OCI-LY7 (cell line): ENCODE measurements around the gene NDUFS5.
"Not testable (repeated sequence)": the region's sequence is repeated elsewhere in the genome, so short reads cannot be mapped to it uniquely, and the experiment has no call there.

ENCODE experiments used
- EZH2phosphoT487 ChIP-seq: fragments of 200-600 bp; sonication (generic); IDR thresholded peaks from 2 replicates; pipeline ENCODE4 v1.6.1; 2018; ENCODE audit warnings: low read depth, borderline replicate concordance, mild to moderate bottlenecking, mixed run types, antibody characterized with exemption, low read length, moderate library complexity, mixed read lengths
- TF ChIP-seq, protein P1 (sequence below): fragments of 200-600 bp; sonication (generic); conservative IDR thresholded peaks from 2 replicates; pipeline ENCODE4 v1.5.1; 2014; ENCODE audit warnings: mild to moderate bottlenecking, antibody characterized with exemption, low read length, moderate library complexity, mixed read lengths

DNA sequence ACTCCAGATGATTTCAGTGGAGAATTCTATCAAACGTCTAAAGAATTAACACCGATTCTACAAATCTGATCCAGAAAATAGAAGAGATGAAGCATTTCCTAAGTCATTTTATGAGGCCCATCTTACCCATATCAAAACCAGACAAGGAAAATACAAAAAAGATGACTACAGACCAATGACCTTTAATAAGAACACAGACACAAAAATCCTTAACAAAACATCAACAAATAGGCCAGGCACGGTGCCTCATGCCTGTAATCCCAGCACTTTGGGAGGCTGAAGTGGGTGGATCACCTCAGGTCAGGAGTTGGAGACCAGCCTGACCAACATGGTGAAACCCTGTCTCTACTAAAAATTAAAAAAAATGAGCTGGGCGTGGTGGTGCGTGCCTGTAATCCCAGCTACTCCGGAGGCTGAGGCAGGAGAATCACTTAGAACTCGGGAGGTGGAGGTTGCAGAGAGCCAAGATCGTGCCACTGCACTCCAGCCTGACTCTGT lies 29.1 kb downstream of the NDUFS5 start:
- not testable (repeated sequence) for TF ChIP-seq EZH2phosphoT487
- TF ChIP-seq, protein P1, sequence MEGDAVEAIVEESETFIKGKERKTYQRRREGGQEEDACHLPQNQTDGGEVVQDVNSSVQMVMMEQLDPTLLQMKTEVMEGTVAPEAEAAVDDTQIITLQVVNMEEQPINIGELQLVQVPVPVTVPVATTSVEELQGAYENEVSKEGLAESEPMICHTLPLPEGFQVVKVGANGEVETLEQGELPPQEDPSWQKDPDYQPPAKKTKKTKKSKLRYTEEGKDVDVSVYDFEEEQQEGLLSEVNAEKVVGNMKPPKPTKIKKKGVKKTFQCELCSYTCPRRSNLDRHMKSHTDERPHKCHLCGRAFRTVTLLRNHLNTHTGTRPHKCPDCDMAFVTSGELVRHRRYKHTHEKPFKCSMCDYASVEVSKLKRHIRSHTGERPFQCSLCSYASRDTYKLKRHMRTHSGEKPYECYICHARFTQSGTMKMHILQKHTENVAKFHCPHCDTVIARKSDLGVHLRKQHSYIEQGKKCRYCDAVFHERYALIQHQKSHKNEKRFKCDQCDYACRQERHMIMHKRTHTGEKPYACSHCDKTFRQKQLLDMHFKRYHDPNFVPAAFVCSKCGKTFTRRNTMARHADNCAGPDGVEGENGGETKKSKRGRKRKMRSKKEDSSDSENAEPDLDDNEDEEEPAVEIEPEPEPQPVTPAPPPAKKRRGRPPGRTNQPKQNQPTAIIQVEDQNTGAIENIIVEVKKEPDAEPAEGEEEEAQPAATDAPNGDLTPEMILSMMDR = not testable (repeated sequence)
